Mammary epithelial cell (primary cell): ENCODE data around the gene GPR141.

Experiments
- CTCF ChIP-seq, 2 donors: IDR thresholded peaks in 1 of 2; conservative IDR thresholded peaks in 1 of 2; 2 replicates each; pipeline ENCODE4 v1.5.1; 2011 to 2012; ENCODE audit warnings: inconsistent platforms in 2 of 2, low read length in 2 of 2, mild to moderate bottlenecking in 2 of 2, control low read depth in 1 of 2, low read depth in 1 of 2; ENCODE audit not compliant: insufficient read depth in 1 of 2; ENCODE audit errors: extremely low read depth in 1 of 2
- EZH2 ChIP-seq: IDR thresholded peaks from 2 replicates; pipeline ENCODE4 v1.6.1; 2012; ENCODE audit warnings: low read length, inconsistent platforms, borderline replicate concordance

GRCh38 chr7:37659971-37660565, 23.5 kb upstream of the GPR141 start:
- TF ChIP-seq CTCF (conservative IDR thresholded peaks at IDR 0.05 in 1 of 2, IDR thresholded peaks at IDR 0.05 in 1 of 2; ENCODE audit: extremely low read depth in 1 of 2, insufficient read depth in 1 of 2, low read depth in 1 of 2, low read length in 2 of 2) (no peak), EZH2 (no peak)
